GM18907 (cell line): Measurements from ENCODE around the gene TCF3.
"Not testable (repeated sequence)": the region's sequence is repeated elsewhere in the genome, so short reads cannot be mapped to it uniquely, and the experiment has no call there.

Experiments
- ATAC-seq: cut with Tn5 transposase; IDR thresholded peaks from one replicate; pipeline ENCODE4 v1.9.1; 2021; ENCODE audit warnings: mild to moderate bottlenecking, moderate library complexity; ENCODE audit not compliant: unreplicated experiment

The TCF3 gene

GRCh38 chr19:1672769-1673644 lies 20.6 kb upstream of the TCF3 start:
- no peak for ATAC-seq

DNA sequence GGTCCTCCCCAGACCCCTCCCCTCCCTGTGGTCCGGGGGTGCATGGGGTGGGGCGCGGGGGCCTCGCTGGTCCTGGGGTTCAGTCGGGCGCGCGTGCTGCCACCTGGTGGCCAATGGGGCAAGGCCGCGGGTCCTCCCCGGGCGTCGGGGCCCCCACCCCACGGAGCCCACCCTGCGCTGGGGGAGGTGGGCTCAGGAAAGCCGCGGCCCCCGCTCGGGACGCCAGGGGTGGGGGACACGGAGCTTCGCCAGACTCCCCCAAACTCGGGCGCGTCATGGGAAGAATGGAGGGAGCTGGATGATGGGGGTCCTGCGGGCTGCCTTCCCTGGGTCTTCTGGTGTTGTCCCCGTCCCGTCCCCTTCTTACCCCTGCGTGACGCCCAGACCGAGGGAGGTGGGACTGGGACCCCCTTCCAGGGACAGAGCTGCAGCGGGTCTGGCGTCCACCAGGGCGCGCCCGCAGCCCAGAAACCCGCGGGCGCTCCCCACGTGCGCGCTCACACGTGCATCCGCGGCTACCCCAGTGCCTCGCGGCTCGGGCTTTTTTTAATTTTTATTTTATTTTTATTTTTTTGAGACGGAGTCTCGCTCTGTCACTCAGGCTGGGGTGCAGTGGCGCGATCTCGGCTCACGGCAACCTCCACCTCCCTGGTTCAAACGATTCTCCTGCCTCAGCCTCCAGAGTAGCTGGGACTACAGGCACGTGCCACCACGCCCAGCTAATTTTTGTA lies 19.8 kb upstream of the TCF3 start:
- ATAC-seq: no peak

DNA sequence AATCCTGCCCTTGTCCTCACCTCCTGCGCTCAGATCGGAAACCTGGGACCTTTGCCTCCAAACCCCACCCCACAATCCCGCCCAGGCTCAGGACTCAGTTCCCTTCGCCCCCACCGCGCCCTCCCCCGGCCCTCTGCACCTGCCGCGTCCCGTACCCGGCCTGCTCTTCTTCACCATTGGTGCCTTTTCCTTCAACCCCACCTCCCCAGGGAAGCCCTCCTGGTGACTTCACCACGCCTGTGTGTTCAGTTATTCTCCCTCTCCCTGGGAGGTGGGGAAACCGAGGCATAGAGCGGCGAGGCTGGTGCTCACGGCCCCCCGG lies 19.3 kb upstream of the TCF3 start:
- no peak for ATAC-seq

DNA sequence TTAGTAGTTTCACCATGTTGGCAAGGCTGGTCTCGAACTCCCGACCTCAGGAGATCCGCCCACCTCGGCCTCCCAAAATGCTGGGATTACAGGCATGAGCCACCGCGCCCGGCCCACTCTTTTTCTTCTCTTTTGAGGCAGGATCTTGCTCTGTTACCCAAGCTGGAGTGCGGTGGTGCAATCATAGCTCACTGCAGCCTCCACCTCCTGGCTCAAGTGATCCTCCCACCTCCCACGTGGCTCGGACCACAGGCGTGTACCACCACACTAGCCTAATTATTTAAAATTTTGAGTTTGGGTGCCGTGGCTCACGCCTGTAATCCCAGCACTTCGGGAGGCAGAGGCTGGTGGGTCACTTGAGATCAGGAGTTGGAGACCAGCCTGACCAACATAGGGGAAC lies 18.3 kb upstream of the TCF3 start:
- not testable (repeated sequence) for ATAC-seq

GRCh38 chr19:1668486-1669270 lies 16.3 kb upstream of the TCF3 start:
- ATAC-seq: peak; percentile 39

DNA sequence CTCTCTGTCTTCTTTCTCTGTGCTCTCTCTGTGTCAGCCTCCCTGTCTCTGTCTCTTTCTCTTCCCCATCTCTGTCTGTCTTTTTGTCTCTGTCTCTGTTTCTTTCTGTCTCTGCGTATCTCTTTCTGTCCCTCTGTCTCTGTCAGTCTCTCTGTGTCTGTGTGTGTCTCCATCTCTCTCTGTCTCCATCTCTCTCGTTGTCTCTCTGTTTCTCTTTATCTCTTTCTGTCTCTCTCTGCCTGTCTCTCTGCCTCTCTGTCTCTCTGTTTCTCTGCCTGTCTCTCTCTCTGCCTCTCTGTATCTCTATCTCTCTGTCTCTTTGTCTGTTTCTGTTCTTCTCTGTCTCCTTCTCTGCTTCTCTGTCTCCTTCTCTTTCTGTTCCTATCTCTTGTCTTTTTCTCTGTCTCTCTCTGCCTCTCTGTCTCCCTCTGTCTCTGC lies 15.7 kb upstream of the TCF3 start:
- no peak for ATAC-seq

DNA sequence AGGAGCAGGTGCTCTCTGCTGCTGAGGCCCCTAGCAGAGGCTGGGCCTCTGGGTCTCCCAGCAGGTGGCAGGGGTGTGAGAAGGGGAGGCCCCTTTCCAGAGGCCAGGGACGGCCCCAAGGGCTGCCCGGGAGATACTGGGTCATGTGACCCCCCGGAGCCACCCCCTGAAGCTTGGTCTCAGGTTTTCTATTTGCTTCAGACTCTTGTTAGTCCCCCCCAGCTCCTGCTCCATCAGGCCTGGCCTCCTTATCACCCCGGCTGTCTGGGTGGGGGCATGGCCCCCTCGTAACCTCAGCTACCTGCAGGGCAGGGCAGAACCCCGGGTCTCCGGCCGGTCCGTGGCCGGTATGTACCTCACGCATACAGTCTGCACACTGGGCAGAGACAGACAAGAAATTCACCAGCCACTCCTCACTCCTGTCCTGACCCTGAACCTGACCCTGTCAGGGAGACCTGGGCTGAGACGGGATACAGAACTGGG lies 13.2 kb upstream of the TCF3 start:
- no peak for ATAC-seq

DNA sequence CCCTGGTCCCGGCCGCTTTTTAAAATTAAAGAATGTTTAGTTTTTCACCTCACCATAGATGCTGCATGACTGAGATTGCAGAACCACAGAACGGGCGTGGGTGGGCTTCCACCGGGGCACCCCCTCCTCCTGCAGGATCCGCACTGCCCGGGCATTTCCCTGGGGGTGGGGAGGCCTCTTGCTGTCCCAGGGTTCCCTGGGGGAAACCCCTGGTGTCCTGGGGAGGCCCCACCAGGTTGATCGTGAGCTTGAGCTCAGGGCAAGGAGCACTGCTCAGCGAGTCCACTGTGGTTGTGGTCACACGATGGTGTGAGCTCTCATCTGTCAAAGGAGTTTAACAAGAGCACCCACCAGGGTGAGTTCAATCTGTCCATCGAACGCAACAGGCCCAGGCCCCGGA lies 11.4 kb upstream of the TCF3 start:
- ATAC-seq: no peak

GRCh38 chr19:1663227-1663626 lies 10.8 kb upstream of the TCF3 start:
- not testable (repeated sequence) for ATAC-seq

GRCh38 chr19:1661995-1662394 lies 9.6 kb upstream of the TCF3 start:
- ATAC-seq: no peak

GRCh38 chr19:1659084-1659427 lies 6.6 kb upstream of the TCF3 start:
- no peak for ATAC-seq

- no peak for ATAC-seq
These were observed 6.0 kb upstream of the TCF3 start for GRCh38 chr19:1658150-1659083.

DNA sequence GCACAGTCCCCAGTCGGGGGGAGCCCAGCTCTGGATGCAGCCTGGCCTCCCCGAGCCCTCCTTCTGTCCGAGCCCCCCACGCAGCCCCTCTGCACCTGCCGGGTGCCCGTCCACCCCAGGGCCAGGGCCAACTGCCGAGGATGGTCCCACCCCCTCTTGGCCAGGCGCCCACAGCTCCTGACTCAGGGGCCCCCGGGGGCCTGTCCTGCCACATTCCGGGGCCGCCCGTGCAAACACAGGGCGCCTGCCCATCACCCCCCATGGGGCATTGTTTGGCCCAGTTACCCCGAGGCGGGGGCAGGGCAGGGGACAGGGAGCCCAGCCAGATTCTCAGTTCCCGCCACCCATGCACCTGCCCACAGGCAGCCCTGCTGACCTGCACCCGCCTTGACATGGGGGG lies 5.3 kb upstream of the TCF3 start:
- no peak for ATAC-seq

- no peak for ATAC-seq
These were observed 4.6 kb upstream of the TCF3 start for GRCh38 chr19:1656988-1657536.

DNA sequence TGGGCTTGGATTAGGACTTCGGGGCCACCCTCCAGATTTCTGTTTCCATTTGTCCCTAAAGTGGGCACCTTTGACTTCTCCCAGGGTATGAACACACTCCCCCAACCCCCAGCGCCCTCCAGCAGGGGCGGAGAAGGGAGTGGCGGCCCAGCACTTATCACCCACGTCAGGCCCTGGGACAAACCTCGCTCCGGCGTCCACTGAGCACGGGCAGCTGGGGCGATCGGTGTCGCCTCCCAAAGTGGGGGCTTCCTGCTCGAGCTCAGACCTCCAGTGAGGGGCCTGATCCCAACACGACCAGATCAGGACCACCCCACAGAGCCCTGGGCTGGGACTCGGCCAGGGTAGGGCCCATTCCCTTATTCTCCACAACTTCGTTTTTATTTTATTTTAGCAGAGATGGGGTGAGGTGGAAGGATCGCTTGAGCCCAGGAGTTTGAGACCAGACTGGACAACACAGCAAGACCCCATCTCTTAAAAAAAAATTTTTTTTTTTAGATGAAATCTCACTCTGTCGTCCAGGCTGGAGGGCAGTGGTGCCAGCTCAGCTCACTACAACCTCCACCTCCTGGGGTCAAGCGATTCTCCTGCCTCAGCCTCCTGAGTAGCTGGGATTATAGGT lies 3.7 kb upstream of the TCF3 start:
- no peak for ATAC-seq

- ATAC-seq: no peak
These were observed 2.9 kb upstream of the TCF3 start for GRCh38 chr19:1655131-1655981.

DNA sequence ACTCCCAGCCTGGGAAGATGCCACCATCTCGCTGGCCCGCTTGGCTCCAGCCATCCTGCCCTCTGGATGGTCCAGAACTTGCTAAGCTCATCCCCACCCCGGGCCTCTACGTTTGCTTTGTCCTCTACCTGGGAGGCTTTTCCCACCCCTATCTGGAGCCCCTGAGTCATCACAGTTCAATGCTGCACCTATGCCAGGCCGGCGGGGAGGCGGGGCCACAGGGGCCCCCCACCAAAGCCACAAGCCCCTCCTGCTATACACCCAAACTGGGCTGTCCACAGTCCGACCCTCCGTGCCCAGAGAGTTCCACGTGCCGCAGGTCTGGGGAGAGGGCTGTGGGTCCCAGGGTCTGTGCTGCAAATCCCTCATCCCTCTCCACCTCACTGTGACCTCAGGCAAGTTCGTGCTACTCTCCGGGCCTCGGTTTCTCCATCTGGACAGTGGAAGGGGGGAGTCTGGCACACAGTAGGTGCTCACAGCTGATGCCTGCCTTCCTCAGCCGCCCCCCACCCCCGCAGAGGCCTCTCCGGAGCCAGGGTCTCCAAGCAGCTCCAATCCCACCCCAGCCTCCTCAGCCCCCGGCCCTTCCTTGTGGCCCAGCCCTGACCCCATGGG lies 1.9 kb upstream of the TCF3 start:
- ATAC-seq: no peak

DNA sequence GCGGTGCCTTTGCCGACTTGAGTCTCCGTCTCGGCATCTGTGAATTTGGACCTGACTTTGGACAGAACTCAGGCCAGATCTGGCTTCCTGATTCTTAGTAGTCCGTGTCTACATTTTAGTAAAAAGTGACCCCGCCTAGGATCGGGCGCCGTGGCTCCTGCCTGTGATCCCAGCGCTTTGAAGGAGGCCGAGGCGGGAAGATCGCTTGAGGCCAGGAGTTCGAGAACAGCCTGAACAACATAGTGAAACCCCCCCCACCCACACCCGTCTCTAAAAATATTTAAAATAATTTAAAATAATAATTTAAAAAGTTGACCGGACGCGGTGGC lies 849 bp upstream of the TCF3 start:
- ATAC-seq: no peak
